ENCODE results near the gene APC2.

APC2 gene

DNA sequence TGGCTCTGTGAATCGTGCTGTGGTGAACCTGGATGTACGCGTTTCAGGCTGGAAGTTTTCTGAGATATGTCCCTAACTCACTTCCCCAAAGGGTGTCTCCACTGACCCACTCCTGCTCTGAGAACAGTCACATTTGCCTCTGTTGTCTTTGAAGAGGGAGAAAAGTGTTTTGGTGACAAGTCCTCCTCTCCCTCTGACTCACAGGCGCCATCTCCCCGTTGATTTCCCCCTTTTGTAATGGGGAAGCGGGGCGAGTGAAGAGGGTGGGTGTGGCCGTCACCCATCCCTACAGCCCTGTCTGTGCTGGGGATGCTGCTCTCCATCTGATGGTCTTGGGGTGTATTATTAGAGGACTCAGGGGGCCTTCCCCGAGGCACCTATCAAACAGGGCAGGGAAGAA is 9.6 kb downstream of the APC2 start:
- Mint-ChIP-seq H3K27ac (no peak overlapping the region), H3K4me3 (no peak overlapping the region), H3K9me3 (no peaks in the 10 kb centered on the region), H3K36me3 (ENCODE audit: low read depth) (no peaks in the 10 kb centered on the region), H3K4me1 (ENCODE audit: low read depth) (peaks cover 7% of the 10 kb centered on the region), H3K27me3 (peaks cover 25% of the 10 kb centered on the region)

- Mint-ChIP-seq H3K36me3 (ENCODE audit: low read depth) (no peaks in the 10 kb centered on the region), H3K4me1 (ENCODE audit: low read depth) (peaks cover 6% of the 10 kb centered on the region), H3K27me3 (peaks cover 22% of the 10 kb centered on the region), H3K27ac (no peak overlapping the region), H3K9me3 (no peaks in the 10 kb centered on the region), H3K4me3 (no peak overlapping the region)
Observed at GRCh38 chr19:1460033-1460995, 10.4 kb downstream of the APC2 start.

DNA sequence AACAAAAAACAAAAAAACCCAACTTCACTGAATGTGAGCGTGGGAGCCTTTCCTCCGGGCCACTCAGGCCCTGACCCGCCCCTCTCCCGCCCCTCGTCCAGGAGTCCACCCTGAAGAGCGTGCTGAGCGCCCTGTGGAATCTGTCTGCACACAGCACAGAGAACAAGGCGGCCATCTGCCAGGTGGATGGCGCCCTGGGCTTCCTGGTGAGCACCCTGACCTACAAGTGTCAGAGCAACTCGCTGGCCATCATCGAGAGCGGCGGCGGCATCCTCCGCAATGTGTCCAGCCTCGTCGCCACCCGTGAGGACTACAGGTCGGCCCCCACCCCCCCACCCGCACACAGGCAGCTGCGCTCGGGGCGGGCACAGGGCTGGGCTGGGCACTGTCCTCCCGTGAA is 11.9 kb downstream of the APC2 start:
- peaks cover 16% of the 10 kb centered on the region for H3K27me3 Mint-ChIP-seq
- no peaks in the 10 kb centered on the region for H3K36me3 Mint-ChIP-seq (ENCODE audit: low read depth)
- no peak overlapping the region for H3K4me3 Mint-ChIP-seq
- no peaks in the 10 kb centered on the region for H3K9me3 Mint-ChIP-seq
- H3K4me1 Mint-ChIP-seq (ENCODE audit: low read depth) = peaks cover 4% of the 10 kb centered on the region
- H3K27ac Mint-ChIP-seq = no peak overlapping the region

- H3K4me3 Mint-ChIP-seq = no peak overlapping the region
Observed at GRCh38 chr19:1465191-1466016, 15.5 kb downstream of the APC2 start.

GRCh38 chr19:1466018-1466460 is 16.1 kb downstream of the APC2 start:
- H3K4me1 Mint-ChIP-seq (ENCODE audit: low read depth) = peaks cover 8% of the 10 kb centered on the region
- H3K27ac Mint-ChIP-seq = no peak overlapping the region
- H3K9me3 Mint-ChIP-seq = no peaks in the 10 kb centered on the region
- H3K4me3 Mint-ChIP-seq = no peak overlapping the region
- H3K27me3 Mint-ChIP-seq = no peaks in the 10 kb centered on the region
- no peaks in the 10 kb centered on the region for H3K36me3 Mint-ChIP-seq (ENCODE audit: low read depth)

More at GRCh38 chr19:1465191-1466016, 15.5 kb downstream of the APC2 start:
- H3K27ac Mint-ChIP-seq = no peak overlapping the region
- no peaks in the 10 kb centered on the region for H3K9me3 Mint-ChIP-seq
- peaks cover 7% of the 10 kb centered on the region for H3K4me1 Mint-ChIP-seq (ENCODE audit: low read depth)
- H3K36me3 Mint-ChIP-seq (ENCODE audit: low read depth) = no peaks in the 10 kb centered on the region
- H3K27me3 Mint-ChIP-seq = no peaks in the 10 kb centered on the region

GRCh38 chr19:1466461-1467214 is 16.7 kb downstream of the APC2 start:
- H3K4me1 Mint-ChIP-seq (ENCODE audit: low read depth) = peaks cover 11% of the 10 kb centered on the region
- no peaks in the 10 kb centered on the region for H3K27me3 Mint-ChIP-seq
- H3K27ac Mint-ChIP-seq = no peak overlapping the region
- H3K36me3 Mint-ChIP-seq (ENCODE audit: low read depth) = no peaks in the 10 kb centered on the region
- H3K4me3 Mint-ChIP-seq = no peak overlapping the region
- no peaks in the 10 kb centered on the region for H3K9me3 Mint-ChIP-seq

GRCh38 chr19:1467215-1467489 is 17.2 kb downstream of the APC2 start:
- no peak overlapping the region for H3K4me3 Mint-ChIP-seq
- peaks cover 16% of the 10 kb centered on the region for H3K4me1 Mint-ChIP-seq (ENCODE audit: low read depth)
- no peak overlapping the region for H3K27ac Mint-ChIP-seq
- no peaks in the 10 kb centered on the region for H3K9me3 Mint-ChIP-seq
- no peaks in the 10 kb centered on the region for H3K27me3 Mint-ChIP-seq
- H3K36me3 Mint-ChIP-seq (ENCODE audit: low read depth) = no peaks in the 10 kb centered on the region

DNA sequence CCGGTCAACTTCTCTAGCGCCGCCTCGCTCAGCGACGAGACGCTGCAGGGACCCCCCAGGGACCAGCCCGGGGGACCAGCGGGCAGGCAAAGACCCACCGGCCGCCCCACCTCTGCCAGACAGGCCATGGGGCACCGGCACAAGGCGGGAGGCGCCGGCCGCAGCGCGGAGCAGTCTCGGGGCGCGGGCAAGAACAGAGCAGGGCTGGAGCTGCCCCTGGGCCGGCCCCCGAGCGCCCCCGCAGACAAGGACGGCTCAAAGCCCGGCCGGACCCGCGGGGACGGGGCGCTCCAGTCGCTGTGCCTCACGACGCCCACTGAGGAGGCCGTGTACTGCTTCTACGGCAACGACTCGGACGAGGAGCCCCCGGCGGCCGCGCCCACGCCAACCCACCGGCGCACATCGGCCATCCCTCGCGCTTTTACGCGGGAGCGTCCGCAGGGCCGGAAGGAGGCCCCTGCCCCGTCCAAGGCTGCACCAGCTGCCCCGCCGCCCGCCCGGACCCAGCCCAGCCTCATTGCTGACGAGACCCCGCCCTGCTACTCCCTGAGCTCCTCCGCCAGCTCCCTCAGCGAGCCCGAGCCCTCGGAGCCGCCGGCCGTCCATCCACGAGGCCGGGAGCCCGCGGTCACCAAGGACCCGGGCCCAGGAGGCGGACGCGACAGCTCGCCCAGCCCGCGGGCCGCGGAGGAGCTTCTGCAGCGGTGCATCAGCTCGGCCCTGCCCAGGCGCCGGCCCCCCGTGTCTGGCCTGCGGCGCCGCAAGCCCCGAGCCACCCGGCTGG is 17.8 kb downstream of the APC2 start:
- H3K36me3 Mint-ChIP-seq (ENCODE audit: low read depth) = no peaks in the 10 kb centered on the region
- no peak overlapping the region for H3K4me3 Mint-ChIP-seq
- no peaks in the 10 kb centered on the region for H3K9me3 Mint-ChIP-seq
- peaks cover 16% of the 10 kb centered on the region for H3K4me1 Mint-ChIP-seq (ENCODE audit: low read depth)
- no peak overlapping the region for H3K27ac Mint-ChIP-seq
- no peaks in the 10 kb centered on the region for H3K27me3 Mint-ChIP-seq

DNA sequence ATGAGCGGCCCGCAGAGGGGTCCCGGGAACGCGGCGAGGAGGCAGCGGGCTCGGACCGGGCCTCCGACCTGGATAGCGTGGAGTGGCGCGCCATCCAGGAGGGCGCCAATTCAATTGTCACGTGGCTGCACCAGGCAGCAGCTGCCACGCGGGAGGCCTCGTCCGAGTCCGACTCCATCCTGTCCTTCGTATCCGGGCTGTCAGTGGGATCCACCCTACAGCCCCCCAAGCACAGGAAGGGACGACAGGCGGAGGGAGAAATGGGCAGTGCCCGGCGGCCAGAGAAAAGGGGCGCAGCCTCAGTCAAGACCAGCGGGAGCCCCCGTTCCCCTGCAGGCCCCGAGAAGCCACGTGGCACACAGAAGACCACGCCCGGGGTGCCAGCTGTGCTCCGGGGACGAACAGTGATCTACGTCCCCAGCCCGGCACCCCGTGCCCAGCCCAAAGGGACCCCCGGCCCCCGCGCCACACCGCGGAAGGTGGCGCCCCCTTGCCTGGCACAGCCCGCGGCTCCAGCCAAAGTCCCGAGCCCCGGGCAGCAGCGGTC is 18.4 kb downstream of the APC2 start:
- Mint-ChIP-seq H3K4me3 (no peak overlapping the region), H3K9me3 (no peaks in the 10 kb centered on the region), H3K36me3 (ENCODE audit: low read depth) (no peaks in the 10 kb centered on the region), H3K4me1 (ENCODE audit: low read depth) (peaks cover 20% of the 10 kb centered on the region), H3K27me3 (no peaks in the 10 kb centered on the region), H3K27ac (no peak overlapping the region)

DNA sequence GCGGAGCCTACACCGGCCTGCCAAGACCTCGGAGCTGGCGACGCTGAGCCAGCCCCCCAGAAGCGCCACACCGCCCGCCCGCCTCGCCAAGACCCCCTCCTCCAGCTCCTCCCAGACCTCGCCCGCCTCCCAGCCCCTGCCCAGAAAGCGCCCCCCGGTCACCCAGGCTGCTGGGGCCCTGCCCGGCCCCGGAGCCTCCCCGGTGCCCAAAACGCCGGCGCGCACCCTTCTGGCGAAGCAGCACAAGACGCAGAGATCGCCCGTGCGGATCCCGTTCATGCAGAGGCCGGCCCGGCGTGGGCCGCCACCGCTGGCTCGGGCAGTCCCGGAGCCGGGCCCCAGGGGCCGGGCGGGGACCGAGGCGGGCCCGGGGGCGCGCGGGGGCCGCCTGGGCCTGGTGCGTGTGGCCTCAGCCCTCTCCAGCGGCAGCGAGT is 18.9 kb downstream of the APC2 start:
- Mint-ChIP-seq H3K27me3 (no peaks in the 10 kb centered on the region), H3K9me3 (no peaks in the 10 kb centered on the region), H3K36me3 (ENCODE audit: low read depth) (no peaks in the 10 kb centered on the region), H3K27ac (no peak overlapping the region), H3K4me3 (no peak overlapping the region), H3K4me1 (ENCODE audit: low read depth) (peaks cover 20% of the 10 kb centered on the region)

DNA sequence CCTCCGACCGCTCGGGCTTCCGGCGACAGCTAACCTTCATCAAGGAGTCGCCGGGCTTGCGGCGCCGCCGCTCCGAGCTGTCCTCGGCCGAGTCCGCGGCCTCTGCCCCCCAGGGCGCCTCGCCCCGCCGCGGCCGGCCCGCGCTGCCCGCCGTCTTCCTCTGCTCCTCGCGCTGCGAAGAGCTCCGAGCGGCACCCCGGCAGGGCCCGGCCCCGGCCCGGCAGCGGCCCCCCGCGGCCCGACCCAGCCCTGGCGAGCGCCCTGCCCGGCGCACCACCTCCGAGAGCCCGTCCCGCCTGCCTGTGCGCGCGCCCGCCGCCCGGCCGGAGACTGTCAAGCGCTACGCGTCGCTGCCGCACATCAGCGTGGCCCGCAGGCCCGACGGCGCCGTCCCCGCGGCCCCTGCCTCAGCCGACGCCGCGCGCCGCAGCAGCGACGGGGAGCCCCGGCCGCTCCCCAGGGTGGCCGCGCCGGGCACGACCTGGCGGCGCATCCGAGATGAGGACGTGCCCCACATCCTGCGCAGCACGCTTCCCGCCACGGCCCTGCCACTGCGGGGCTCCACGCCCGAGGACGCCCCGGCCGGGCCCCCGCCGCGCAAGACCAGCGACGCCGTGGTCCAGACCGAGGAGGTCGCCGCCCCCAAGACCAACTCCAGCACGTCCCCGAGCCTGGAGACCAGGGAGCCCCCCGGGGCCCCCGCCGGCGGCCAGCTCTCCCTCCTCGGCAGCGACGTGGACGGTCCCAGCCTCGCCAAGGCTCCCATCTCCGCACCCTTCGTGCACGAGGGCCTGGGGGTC is 19.5 kb downstream of the APC2 start:
- Mint-ChIP-seq H3K4me3 (no peak overlapping the region), H3K36me3 (ENCODE audit: low read depth) (no peaks in the 10 kb centered on the region), H3K27ac (no peak overlapping the region), H3K27me3 (no peaks in the 10 kb centered on the region), H3K9me3 (no peaks in the 10 kb centered on the region), H3K4me1 (ENCODE audit: low read depth) (peaks cover 20% of the 10 kb centered on the region)

- H3K4me3 Mint-ChIP-seq = peak overlapping the region; percentile 26
- no peaks in the 10 kb centered on the region for H3K27me3 Mint-ChIP-seq
- no peaks in the 10 kb centered on the region for H3K36me3 Mint-ChIP-seq (ENCODE audit: low read depth)
- H3K27ac Mint-ChIP-seq = no peak overlapping the region
- H3K9me3 Mint-ChIP-seq = no peaks in the 10 kb centered on the region
- H3K4me1 Mint-ChIP-seq (ENCODE audit: low read depth) = peaks cover 20% of the 10 kb centered on the region
Observed at GRCh38 chr19:1470055-1470304, 20.1 kb downstream of the APC2 start.

DNA sequence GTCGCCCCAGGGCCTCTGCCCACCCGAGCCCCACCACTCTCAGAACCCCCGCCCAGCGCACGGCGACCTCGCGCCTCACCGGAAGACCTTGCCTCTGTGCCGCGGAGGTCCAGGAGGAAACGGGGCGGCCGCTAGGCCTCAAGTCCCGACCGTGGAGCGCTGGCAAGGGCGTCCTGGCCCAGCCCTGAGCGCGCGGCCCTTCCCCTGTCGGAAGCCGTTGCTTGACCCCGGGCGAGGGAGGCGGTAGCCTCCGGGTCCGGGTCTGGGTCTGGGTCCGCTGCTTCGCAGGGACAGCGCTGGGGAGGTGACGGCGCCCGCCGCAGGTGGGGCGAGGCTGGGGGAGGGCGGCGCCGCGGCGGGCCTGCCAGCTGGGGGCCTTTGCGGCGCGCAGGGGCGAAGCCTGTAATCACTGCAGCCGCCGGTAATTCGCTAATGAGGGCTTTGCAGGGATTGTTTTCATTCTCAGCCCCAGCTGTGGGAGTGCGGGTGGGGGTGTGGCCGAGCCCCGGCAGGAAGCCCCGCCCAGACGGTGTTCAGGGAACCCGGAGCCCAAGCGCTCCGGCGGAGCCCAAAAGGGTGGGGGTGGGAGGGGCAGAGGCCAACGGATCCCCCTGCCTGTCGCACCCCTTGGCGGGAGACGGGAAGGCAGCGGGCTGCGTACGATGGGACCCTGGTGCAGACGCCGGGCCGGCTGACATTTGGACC is 20.5 kb downstream of the APC2 start:
- H3K27me3 Mint-ChIP-seq = no peaks in the 10 kb centered on the region
- H3K9me3 Mint-ChIP-seq = no peaks in the 10 kb centered on the region
- peak overlapping the region; percentile 26 for H3K4me3 Mint-ChIP-seq
- H3K36me3 Mint-ChIP-seq (ENCODE audit: low read depth) = no peaks in the 10 kb centered on the region
- H3K4me1 Mint-ChIP-seq (ENCODE audit: low read depth) = peaks cover 20% of the 10 kb centered on the region
- no peak overlapping the region for H3K27ac Mint-ChIP-seq

All from stimulated activated naive CD8-positive, alpha-beta T cell treated with anti-CD3 and anti-CD28 coated beads, Interleukin-15, Interleukin-2, amounts not matched to agents 100 ng/mL and 50 ng/mL, for 24 hours (primary cell).